Spleen (tissue), 11 donors: ENCODE data around the gene SCARB1. TPM values are rescaled to one million over a fixed set of nuclear protein-coding genes. Genes with fewer than 3 reads are reported as not detected.

Source experiments
- DNase-seq: peaks from one replicate; pipeline ENCODE4 v3.0.0-alpha.2; 2020
- H3K27ac ChIP-seq, 8 donors: fragments of 200-600 bp; sonication (generic) in 7 of 8; 1 replicate in 4 of 8; 2 replicates in 4 of 8; pipeline versions ENCODE4 v1.5.0 to v1.8.0; 2016 to 2021; ENCODE audit warnings: inconsistent platforms in 4 of 8, mild to moderate bottlenecking in 4 of 8, moderate library complexity in 1 of 8
- H3K27me3 ChIP-seq, 7 donors: fragments of 200-600 bp; sonication (generic) in 6 of 7; replicated peaks in 1 of 7; 1 replicate in 4 of 7; 2 replicates in 3 of 7; pipeline versions ENCODE4 v1.5.0 to v1.8.0; 2016 to 2021; ENCODE audit warnings: inconsistent platforms in 3 of 7, mild to moderate bottlenecking in 1 of 7
- H3K36me3 ChIP-seq, 6 donors: fragments of 200-600 bp; sonication (generic) in 5 of 6; 1 replicate in 4 of 6; 2 replicates in 2 of 6; pipeline versions ENCODE4 v1.5.0 to v1.8.0; 2016 to 2021; ENCODE audit warnings: inconsistent platforms in 2 of 6
- H3K4me1 ChIP-seq, 6 donors: fragments of 200-600 bp; sonication (generic) in 5 of 6; 1 replicate in 3 of 6; 2 replicates in 3 of 6; pipeline versions ENCODE4 v1.5.0 to v1.8.0; 2016 to 2021; ENCODE audit warnings: inconsistent platforms in 3 of 6
- H3K4me3 ChIP-seq, 8 donors: fragments of 200-600 bp; sonication (generic) in 7 of 8; 1 replicate in 4 of 8; 2 replicates in 4 of 8; pipeline versions ENCODE4 v1.5.0 to v1.8.0; 2016 to 2021; ENCODE audit warnings: inconsistent platforms in 4 of 8, mild to moderate bottlenecking in 4 of 8, moderate library complexity in 2 of 8
- H3K9me3 ChIP-seq, 8 donors: fragments of 200-600 bp; sonication (generic) in 7 of 8; 1 replicate in 4 of 8; 2 replicates in 4 of 8; pipeline versions ENCODE4 v1.5.0 to v1.8.0; 2016 to 2021; ENCODE audit warnings: inconsistent platforms in 4 of 8
- POLR2A ChIP-seq, 3 donors: fragments of 450-650 bp; IDR thresholded peaks; one replicate each; pipeline ENCODE4 v1.5.1; 2017; ENCODE audit warnings: antibody characterized with exemption in 3 of 3, mild to moderate bottlenecking in 1 of 3
- POLR2AphosphoS5 ChIP-seq, 3 donors: sonication (generic); formaldehyde crosslinking; IDR thresholded peaks; one replicate each; pipeline ENCODE4 v1.5.1; 2017; ENCODE audit warnings: antibody characterized with exemption in 3 of 3
- WGBS, 5 donors: extraction: QIAGEN DNeasy Blood & Tissue Kit in 3 of 5; methylation state at CpG; one replicate each; pipeline versions ENCODE4 v1.1.5 to v1.1.7; 2013 to 2018; 5-methylcytosine and 5-hydroxymethylcytosine counted together
- intact Hi-C: fragments of 100-400 bp; cut with DNase I; formaldehyde crosslinking; loops from one replicate; pipeline ENCODE4 v1.15.0; 2023; ENCODE audit warnings: low total_unique reads
- polyA plus RNA-seq, 3 donors: library from polyadenylated mRNA; stranded (reverse); fragments of 200-250 nt; gene quantifications; one replicate each; pipeline ENCODE4 v1.2.1, GENCODE V29; 2013
- total RNA-seq, 7 donors: library from RNA; depleted of rRNA in 3 of 7; stranded (reverse); fragments of >200 nt in 3 of 7; fragmentation: NEBNext Ultra II Directional in 4 of 7; extraction: Animal tissue kit (Norgen Biotek cat#: 25700) in 4 of 7; gene quantifications; one replicate each; pipeline versions ENCODE4 v1.1.0 to v1.2.1, GENCODE V29; 2016 to 2021
- TF ChIP-seq, protein P1 (sequence below), 11 experiments: fragments of 200-600 bp in 7 of 11; fragments of 450-650 bp in 4 of 11; sonication (generic) in 4 of 11; IDR thresholded peaks in 8 of 11; conservative IDR thresholded peaks in 3 of 11; 1 replicate in 7 of 11; 2 replicates in 4 of 11; pipeline versions ENCODE4 v1.4.0 to v1.8.0; 2016 to 2021; ENCODE audit warnings: antibody characterized with exemption in 11 of 11, inconsistent platforms in 4 of 11, mild to moderate bottlenecking in 1 of 11
- donor health status: healthy with polysubstance abuse.
- donor health status: DM: no; HTN: no; CAD: no; lungs with moderate emphysema.
- donor health status: DM: no; HTN: no; CAD: no.
- donor health status: Bipolar disorder and iron deficiency.
- donor health status: healthy.
- donor health status: DM: no; HTN: no; CAD: no.
- donor health status: DM: yes; HTN: yes; CAD: no.

Gene SCARB1
- total and polyA plus RNA-seq, 10 donors = 11.9 to 59.3 (median 24.3) TPM

DNA sequence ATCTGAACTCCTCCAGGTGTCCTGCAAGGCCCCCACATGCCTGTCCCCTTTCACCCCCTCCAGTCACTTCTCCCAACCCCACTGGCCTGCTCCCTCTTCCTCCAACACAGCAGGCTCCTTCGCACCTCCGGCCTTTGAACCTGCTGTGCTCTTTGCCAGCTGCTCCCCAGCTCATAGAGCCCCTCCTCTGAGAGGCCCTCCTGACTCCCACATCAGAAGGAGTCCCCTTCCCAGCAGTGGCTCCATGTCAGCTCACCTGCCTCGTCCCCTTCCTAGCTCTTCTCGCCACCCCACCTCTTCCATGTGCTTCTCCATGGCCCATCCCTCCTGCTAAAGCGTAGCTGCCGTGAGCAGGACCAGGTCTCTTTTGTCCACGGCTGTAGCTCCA lies 22.1 kb downstream of the SCARB1 start:
- peak overlapping the region in 4 of 8 donors; percentile 70 to 71 (median 70) for H3K27ac ChIP-seq
- TF ChIP-seq POLR2A (IDR thresholded peaks at IDR 0.05) (no peak), POLR2AphosphoS5 (IDR thresholded peaks at IDR 0.05) (no peak)
- 92 to 97% (median 95%) methylated on average over 7 of the region's 7 CpGs for WGBS, 5 donors
- H3K27me3 ChIP-seq = no peaks in the 10 kb centered on the region
- H3K4me3 ChIP-seq = no peak overlapping the region
- intact Hi-C loops = no loop called here
- no peaks in the 10 kb centered on the region for H3K36me3 ChIP-seq
- no peaks in the 10 kb centered on the region for H3K9me3 ChIP-seq
- no peak for DNase-seq
- H3K4me1 ChIP-seq = peaks cover 0 to 29% (median 16%) of the 10 kb centered on the region in 6 donors

DNA sequence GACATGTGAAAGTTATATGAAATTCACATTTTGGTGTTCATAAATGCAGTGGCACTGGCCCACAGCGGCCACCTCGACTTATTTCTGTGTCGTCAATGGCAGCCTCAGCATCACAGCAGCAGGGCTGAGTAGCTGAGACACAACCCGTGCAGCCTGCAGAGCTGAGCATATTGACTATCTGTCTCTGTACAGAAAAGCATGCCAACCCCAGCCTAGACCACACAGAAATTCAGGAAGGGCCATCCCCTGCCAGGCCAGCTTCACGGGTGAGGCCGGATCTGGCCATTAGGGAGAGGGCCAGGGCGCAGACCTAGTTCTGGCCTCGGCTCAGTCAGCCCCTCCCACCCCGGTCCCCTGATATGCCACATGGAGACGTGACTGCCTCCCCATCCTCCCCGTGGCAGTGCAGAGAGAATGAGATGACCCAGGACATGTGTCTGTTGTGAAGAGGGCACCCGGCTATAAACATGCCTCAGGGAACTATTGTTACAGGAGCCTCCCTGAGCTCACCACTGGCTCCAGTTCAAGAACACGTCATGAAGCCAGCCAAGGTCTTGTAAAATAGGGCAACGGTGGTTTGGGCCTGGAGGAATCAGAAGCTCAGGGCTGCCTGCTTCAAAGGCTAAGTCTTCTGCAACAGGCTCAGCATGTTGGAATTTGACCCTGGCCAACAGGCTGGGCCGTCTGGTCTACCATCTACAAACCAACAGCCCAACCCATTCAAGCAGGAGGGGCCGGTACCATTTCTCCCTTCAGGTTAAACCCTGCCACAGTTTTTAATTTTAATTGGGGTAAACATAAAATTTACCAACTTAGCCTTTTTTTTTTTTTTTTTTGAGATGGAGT lies 25.5 kb downstream of the SCARB1 start:
- Histone ChIP-seq H3K4me1 (peaks cover 0 to 30% (median 17%) of the 10 kb centered on the region in 6 donors), H3K36me3 (no peaks in the 10 kb centered on the region), H3K9me3 (no peaks in the 10 kb centered on the region), H3K27me3 (no peaks in the 10 kb centered on the region), H3K4me3 (no peak overlapping the region), H3K27ac (peak overlapping the region in 6 of 8 donors; percentile 35 to 75 (median 52))
- WGBS, 5 donors = 59 to 82% (median 68%) methylated on average over 13 to 16 of the region's 16 CpGs
- TF ChIP-seq, protein P1, sequence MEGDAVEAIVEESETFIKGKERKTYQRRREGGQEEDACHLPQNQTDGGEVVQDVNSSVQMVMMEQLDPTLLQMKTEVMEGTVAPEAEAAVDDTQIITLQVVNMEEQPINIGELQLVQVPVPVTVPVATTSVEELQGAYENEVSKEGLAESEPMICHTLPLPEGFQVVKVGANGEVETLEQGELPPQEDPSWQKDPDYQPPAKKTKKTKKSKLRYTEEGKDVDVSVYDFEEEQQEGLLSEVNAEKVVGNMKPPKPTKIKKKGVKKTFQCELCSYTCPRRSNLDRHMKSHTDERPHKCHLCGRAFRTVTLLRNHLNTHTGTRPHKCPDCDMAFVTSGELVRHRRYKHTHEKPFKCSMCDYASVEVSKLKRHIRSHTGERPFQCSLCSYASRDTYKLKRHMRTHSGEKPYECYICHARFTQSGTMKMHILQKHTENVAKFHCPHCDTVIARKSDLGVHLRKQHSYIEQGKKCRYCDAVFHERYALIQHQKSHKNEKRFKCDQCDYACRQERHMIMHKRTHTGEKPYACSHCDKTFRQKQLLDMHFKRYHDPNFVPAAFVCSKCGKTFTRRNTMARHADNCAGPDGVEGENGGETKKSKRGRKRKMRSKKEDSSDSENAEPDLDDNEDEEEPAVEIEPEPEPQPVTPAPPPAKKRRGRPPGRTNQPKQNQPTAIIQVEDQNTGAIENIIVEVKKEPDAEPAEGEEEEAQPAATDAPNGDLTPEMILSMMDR (IDR thresholded peaks at IDR 0.05 in 8 of 11, conservative IDR thresholded peaks at IDR 0.05 in 3 of 11) = no peak
- no peak for TF ChIP-seq POLR2A (IDR thresholded peaks at IDR 0.05)
- TF ChIP-seq POLR2AphosphoS5 (IDR thresholded peaks at IDR 0.05) = peak; percentile 36 to 74 (median 62)
- peak; percentile 80 for DNase-seq
- intact Hi-C loops = no loop called here

DNA sequence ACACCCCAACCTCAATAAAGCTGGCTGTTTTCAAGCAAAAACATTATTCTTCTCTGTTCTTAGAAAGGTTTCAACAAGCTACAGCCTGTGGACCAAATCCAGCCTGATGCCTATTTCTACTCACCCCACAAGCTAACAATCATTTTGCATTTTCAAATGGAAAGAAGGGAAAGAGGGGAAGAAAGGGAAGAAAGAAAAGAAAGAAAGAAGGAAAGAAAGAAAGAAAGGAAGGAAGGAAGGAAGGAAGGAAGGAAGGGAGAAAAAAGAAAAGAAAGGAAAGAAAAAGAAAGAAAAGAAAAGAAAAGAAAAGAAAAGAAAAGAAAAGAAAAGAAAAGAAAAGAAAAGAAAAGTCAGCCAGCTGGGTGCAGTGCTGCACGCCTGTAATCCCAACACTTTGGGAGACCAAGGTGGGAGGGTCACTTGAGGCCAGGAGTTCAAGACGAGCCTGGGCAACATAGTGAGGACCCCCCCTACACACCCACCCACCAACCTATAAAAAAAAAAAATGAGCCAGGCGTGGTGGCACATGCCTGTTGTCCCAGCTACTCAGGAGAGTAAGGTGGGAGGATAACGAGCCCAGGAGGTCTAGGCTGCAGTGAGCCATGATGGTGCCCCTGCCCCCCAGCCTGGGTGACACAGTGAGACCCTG lies 26.3 kb downstream of the SCARB1 start:
- WGBS, 5 donors = 73 to 87% (median 86%) methylated on average over 4 of the region's 4 CpGs
- Histone ChIP-seq H3K36me3 (no peaks in the 10 kb centered on the region), H3K27ac (peak overlapping the region in 5 of 8 donors; percentile 35 to 75 (median 51)), H3K9me3 (no peaks in the 10 kb centered on the region), H3K27me3 (no peaks in the 10 kb centered on the region), H3K4me1 (peaks cover 0 to 24% (median 11%) of the 10 kb centered on the region in 6 donors), H3K4me3 (no peak overlapping the region)
- no peak for DNase-seq
- intact Hi-C loops = no loop called here
- TF ChIP-seq POLR2A (IDR thresholded peaks at IDR 0.05) (no peak), POLR2AphosphoS5 (IDR thresholded peaks at IDR 0.05) (no peak)
- TF ChIP-seq, protein P1 (IDR thresholded peaks at IDR 0.05 in 8 of 11, conservative IDR thresholded peaks at IDR 0.05 in 3 of 11) = no peak

DNA sequence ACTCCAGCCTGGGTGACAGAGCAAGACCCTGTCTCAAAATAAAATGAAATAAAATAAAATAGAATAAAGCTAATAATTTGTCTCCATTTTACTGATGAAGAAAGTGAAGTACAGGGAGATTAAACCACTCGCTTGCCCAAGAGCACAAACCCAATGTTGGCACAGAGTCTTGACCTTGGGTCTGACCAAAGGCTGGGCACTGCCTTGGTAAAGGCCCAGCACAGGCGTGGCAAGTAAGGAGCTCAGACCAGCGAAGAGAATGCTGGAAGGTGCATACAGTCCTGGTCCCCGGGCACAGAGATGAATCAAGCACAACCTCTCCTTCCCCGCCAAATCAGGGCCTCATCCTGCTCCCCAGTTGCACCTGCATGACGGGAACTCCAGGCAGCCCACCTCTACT lies 26.9 kb downstream of the SCARB1 start:
- intact Hi-C loops = no loop called here
- no peak for TF ChIP-seq POLR2A (IDR thresholded peaks at IDR 0.05)
- TF ChIP-seq POLR2AphosphoS5 (IDR thresholded peaks at IDR 0.05) = no peak
- TF ChIP-seq, protein P1 (IDR thresholded peaks at IDR 0.05 in 8 of 11, conservative IDR thresholded peaks at IDR 0.05 in 3 of 11) = no peak
- H3K27ac ChIP-seq = no peak overlapping the region
- H3K4me1 ChIP-seq = peaks cover 0 to 17% (median 9%) of the 10 kb centered on the region in 6 donors
- WGBS, 5 donors = 76 to 99% (median 83%) methylated on average over 6 of the region's 6 CpGs
- DNase-seq = no peak
- H3K36me3 ChIP-seq = no peaks in the 10 kb centered on the region
- H3K9me3 ChIP-seq = no peaks in the 10 kb centered on the region
- no peaks in the 10 kb centered on the region for H3K27me3 ChIP-seq
- no peak overlapping the region for H3K4me3 ChIP-seq
